GM13977 (cell line): ENCODE measurements around the gene CDKN2AIP.
"Not testable (repeated sequence)": the region's sequence is repeated elsewhere in the genome, so short reads cannot be mapped to it uniquely, and the experiment has no call there.

ENCODE experiments used
- DNase-seq: peaks from one replicate; pipeline ENCODE4 v3.0.0; 2012; ENCODE audit warnings: low spot score
- CTCF ChIP-seq: IDR thresholded peaks from 2 replicates; pipeline ENCODE4 v1.5.1; 2012; ENCODE audit warnings: mild to moderate bottlenecking, control low read depth; ENCODE audit not compliant: insufficient read depth; ENCODE audit errors: extremely low read depth, missing control alignments
- in situ Hi-C: fragments of 300-500 bp; cut with MboI; formaldehyde crosslinking; loops from one replicate; pipeline ENCODE4 v1.12.0; 2022; ENCODE audit warnings: low sequenced_read_pairs, low pct_unique_long_range_greater_than_20kb, mixed read lengths, inconsistent platforms; ENCODE audit not compliant: unreplicated experiment

Gene CDKN2AIP

GRCh38 chr4:183458005-183458404, 13.6 kb downstream of the CDKN2AIP start:
- no peak for TF ChIP-seq CTCF
- in situ Hi-C loops = no loop called here
- DNase-seq = no peak

GRCh38 chr4:183463903-183464619, 19.6 kb downstream of the CDKN2AIP start:
- DNase-seq, in situ Hi-C loops: not testable (repeated sequence)

GRCh38 chr4:183465879-183466278, 21.4 kb downstream of the CDKN2AIP start:
- in situ Hi-C loops, DNase-seq: not testable (repeated sequence)

- TF ChIP-seq CTCF = no peak
- in situ Hi-C loops = no loop called here
- no peak for DNase-seq
Measured at GRCh38 chr4:183467246-183467645, 22.8 kb downstream of the CDKN2AIP start.

- in situ Hi-C loops = no loop called here
- TF ChIP-seq CTCF = no peak
Measured at GRCh38 chr4:183468210-183469095, 24.0 kb downstream of the CDKN2AIP start.

GRCh38 chr4:183469285-183469684, 24.8 kb downstream of the CDKN2AIP start:
- TF ChIP-seq CTCF = no peak
- no peak for DNase-seq
- in situ Hi-C loops = no loop called here

More at GRCh38 chr4:183468210-183469095, 24.0 kb downstream of the CDKN2AIP start:
- DNase-seq = no peak

GRCh38 chr4:183469936-183470335, 25.5 kb downstream of the CDKN2AIP start:
- in situ Hi-C loops = no loop called here
- no peak for TF ChIP-seq CTCF
- no peak for DNase-seq
